Measurements from ENCODE around the gene ARG2. TPM values are rescaled to one million over a fixed set of nuclear protein-coding genes. Genes with fewer than 3 reads are reported as not detected.

The ARG2 gene
- total RNA-seq, 1 experiment from 2014 or later = 1.1 TPM

DNA sequence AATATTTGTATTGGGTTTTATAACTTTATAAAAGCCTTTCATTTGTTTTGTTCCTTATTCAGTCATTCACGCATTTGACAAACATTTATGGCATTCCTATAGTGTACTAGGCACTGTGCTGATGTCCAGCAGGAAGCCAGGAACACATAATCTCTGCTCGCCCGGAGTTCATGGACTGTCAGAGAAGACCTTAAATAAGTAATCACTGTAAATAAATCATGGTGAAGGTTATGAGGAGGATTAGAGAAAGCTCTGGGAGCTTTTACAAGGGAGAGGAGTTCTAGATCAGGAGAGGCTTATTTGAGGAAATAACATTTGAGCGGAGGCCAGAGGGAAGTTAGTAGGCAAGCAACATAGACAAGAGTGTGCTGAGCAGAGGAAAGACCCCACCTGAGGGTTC, 77.3 kb downstream of the ARG2 start:
- Histone ChIP-seq H2AFZ (ENCODE audit: low read length) (no peak overlapping the region), H3K36me3 (ENCODE audit: low read depth, low read length) (peaks cover 8% of the 10 kb centered on the region), H3K27me3 (ENCODE audit: low read length) (no peaks in the 10 kb centered on the region), H3K9ac (ENCODE audit: low read length) (no peak overlapping the region), H3K4me1 (ENCODE audit: insufficient read depth, low read length) (peaks cover 16% of the 10 kb centered on the region), H3K9me3 (ENCODE audit: low read length) (no peaks in the 10 kb centered on the region), H3K4me2 (ENCODE audit: low read length) (no peak overlapping the region), H3K79me2 (ENCODE audit: low read length) (peaks cover 33% of the 10 kb centered on the region), H3K4me3 (ENCODE audit: low read length) (no peak overlapping the region), H3F3A (ENCODE audit: low read length, unreplicated experiment) (no peaks in the 10 kb centered on the region), H4K20me1 (ENCODE audit: low read length) (peaks cover 18% of the 10 kb centered on the region), H3K9me2 (replicated peaks; ENCODE audit: low read length) (no peaks in the 10 kb centered on the region), H3K27ac (ENCODE audit: low read length) (no peak overlapping the region)
- BruUV-seq (replicated peaks) = no TSS peak
- no peak for DNase-seq
- intact Hi-C loops (cut with micrococcal nuclease) = no loop called here
- ATAC-seq = no peak
- ChIA-PET CTCF (no interaction called here), POLR2A (ENCODE audit: unreplicated experiment) (no interaction called here)
- TF ChIP-seq EZH2 (IDR thresholded peaks at IDR 0.05; ENCODE audit: low read length, unreplicated experiment) (no peak), EZH2phosphoT487 (IDR thresholded peaks at IDR 0.05; ENCODE audit: borderline replicate concordance, low read length) (no peak)
- TF ChIP-seq, protein P1, sequence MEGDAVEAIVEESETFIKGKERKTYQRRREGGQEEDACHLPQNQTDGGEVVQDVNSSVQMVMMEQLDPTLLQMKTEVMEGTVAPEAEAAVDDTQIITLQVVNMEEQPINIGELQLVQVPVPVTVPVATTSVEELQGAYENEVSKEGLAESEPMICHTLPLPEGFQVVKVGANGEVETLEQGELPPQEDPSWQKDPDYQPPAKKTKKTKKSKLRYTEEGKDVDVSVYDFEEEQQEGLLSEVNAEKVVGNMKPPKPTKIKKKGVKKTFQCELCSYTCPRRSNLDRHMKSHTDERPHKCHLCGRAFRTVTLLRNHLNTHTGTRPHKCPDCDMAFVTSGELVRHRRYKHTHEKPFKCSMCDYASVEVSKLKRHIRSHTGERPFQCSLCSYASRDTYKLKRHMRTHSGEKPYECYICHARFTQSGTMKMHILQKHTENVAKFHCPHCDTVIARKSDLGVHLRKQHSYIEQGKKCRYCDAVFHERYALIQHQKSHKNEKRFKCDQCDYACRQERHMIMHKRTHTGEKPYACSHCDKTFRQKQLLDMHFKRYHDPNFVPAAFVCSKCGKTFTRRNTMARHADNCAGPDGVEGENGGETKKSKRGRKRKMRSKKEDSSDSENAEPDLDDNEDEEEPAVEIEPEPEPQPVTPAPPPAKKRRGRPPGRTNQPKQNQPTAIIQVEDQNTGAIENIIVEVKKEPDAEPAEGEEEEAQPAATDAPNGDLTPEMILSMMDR (conservative IDR thresholded peaks at IDR 0.05; ENCODE audit: low read depth, low read length) = no peak

DNA sequence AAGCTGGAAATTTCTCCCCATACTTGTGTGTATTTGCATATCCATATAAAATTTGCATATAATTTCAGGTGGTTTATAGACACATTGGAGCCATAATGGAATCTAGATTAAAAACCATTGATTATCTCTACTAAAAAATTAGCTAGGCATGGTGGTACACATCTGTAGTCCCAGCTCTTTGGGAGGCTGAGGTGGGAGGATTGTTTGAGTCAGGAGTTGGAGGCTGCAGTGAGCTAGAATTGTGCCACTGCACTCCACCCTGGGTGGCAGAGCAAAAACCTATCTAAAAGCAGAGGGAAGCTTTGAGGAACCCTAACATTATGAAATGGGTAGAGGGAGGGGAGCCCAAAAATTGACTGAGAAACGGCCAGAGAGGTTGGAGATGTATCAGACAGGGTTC, 78.5 kb downstream of the ARG2 start:
- H3K27me3 ChIP-seq (ENCODE audit: low read length) = no peaks in the 10 kb centered on the region
- no peak overlapping the region for H3K9ac ChIP-seq (ENCODE audit: low read length)
- no peaks in the 10 kb centered on the region for H3K9me2 ChIP-seq (replicated peaks; ENCODE audit: low read length)
- ATAC-seq (no peak), DNase-seq (no peak)
- TF ChIP-seq EZH2phosphoT487 (IDR thresholded peaks at IDR 0.05; ENCODE audit: borderline replicate concordance, low read length) = no peak
- TF ChIP-seq, protein P1 (conservative IDR thresholded peaks at IDR 0.05; ENCODE audit: low read depth, low read length) = no peak
- no peak for TF ChIP-seq EZH2 (IDR thresholded peaks at IDR 0.05; ENCODE audit: low read length, unreplicated experiment)
- CTCF ChIA-PET = interaction anchor here (0.6 kb wide), 1 partner anchor 128 kb away, joined by 3 read pairs; no protein-coding TSS in a partner anchor
- no peak overlapping the region for H3K27ac ChIP-seq (ENCODE audit: low read length)
- no peaks in the 10 kb centered on the region for H3F3A ChIP-seq (ENCODE audit: low read length, unreplicated experiment)
- no TSS peak for BruUV-seq (replicated peaks)
- peaks cover under 1% of the 10 kb centered on the region; the same call in 1 of the 2 replicates for H3K36me3 ChIP-seq (ENCODE audit: low read depth, low read length)
- no peak overlapping the region for H3K4me2 ChIP-seq (ENCODE audit: low read length)
- POLR2A ChIA-PET (ENCODE audit: unreplicated experiment) = interaction anchor here (0.6 kb wide), 1 partner anchor 112 kb away, joined by 5 read pairs; no protein-coding TSS in a partner anchor
- H3K4me1 ChIP-seq (ENCODE audit: insufficient read depth, low read length) = peaks cover 11% of the 10 kb centered on the region
- H4K20me1 ChIP-seq (ENCODE audit: low read length) = peaks cover 8% of the 10 kb centered on the region
- H3K9me3 ChIP-seq (ENCODE audit: low read length) = no peaks in the 10 kb centered on the region
- no peak overlapping the region for H3K4me3 ChIP-seq (ENCODE audit: low read length)
- H3K79me2 ChIP-seq (ENCODE audit: low read length) = peaks cover 22% of the 10 kb centered on the region
- H2AFZ ChIP-seq (ENCODE audit: low read length) = no peak overlapping the region
- intact Hi-C loops (cut with micrococcal nuclease) = no loop called here

Other genes starting within 250 kb of the ARG2 start
- 48.0 and 57.2 TPM in 2 replicates for gene PLEK2, start 207.8 kb upstream of the ARG2 start, total RNA-seq (2014; rRNA removed)
- not detected in 2 replicates for gene TMEM229B, start 131.2 kb upstream of the ARG2 start, total RNA-seq (2014; rRNA removed)
- 6.2 and 11.1 TPM in 2 replicates for gene PLEKHH1, start 86.6 kb upstream of the ARG2 start, total RNA-seq (2014; rRNA removed)
- 63.8 and 66.4 TPM in 2 replicates for gene PIGH, start 19.7 kb upstream of the ARG2 start, total RNA-seq (2014; rRNA removed)
- 72.6 and 93.8 TPM in 2 replicates for gene VTI1B, start 54.7 kb downstream of the ARG2 start, total RNA-seq (2014; rRNA removed)
- 103 and 125 TPM in 2 replicates for gene RDH11, start 75.8 kb downstream of the ARG2 start, total RNA-seq (2014; rRNA removed)
- not detected in 2 replicates for gene RDH12, start 82.0 kb downstream of the ARG2 start, total RNA-seq (2014; rRNA removed)
- gene ZFYVE26, start 196.7 kb downstream of the ARG2 start, total RNA-seq (2014; rRNA removed) = 20.0 and 21.1 TPM in 2 replicates
- 8.6 and 10.8 TPM in 2 replicates for gene RAD51B, start 199.9 kb downstream of the ARG2 start, total RNA-seq (2014; rRNA removed)